Measurements from ENCODE around the gene IQSEC1.
"Not testable (repeated sequence)": the region's sequence is repeated elsewhere in the genome, so short reads cannot be mapped to it uniquely, and the experiment has no call there.

Gene IQSEC1

DNA sequence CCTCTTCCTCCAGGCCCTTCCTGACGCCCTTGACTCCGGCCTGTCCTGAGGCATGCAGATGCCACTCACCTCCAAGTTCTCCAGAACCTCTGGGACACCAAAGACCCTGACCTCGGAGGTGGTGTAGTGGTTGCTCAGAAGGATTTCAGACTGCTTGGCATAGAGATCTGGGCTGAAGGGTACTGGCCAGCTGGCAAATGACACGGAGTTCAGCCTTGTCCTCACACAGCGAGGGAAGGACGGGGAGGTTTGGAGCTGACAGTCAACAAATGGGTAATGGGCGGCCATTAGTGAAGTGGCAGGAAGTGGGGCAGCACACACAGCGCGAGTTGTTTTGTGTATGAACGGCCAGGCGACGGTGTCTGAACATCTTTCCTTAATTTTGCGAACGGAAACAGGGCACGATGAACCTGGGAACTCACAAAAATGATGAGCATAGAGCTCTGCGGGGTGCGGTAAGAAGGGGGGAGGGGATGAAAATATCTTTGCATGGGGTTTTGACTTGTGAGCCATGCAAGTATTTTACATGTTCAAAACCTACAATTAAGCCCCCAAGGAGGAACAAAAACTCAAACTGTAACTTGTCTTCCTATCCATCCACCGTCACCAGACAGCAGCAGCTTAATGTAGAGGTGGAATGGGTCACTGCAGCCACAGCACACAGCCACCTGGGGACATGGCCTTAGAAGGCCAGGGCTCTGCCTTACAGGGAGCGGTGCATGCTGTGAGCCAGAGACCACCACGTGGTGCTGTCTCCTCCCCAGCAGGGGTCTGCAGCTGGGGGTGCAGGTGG, 188.2 kb downstream of the IQSEC1 start:
- peaks cover 42% of the 10 kb centered on the region for H3K27me3 Mint-ChIP-seq (ENCODE audit: low read depth)
- no peak overlapping the region for H3K27ac Mint-ChIP-seq
- H3K4me3 Mint-ChIP-seq = no peak overlapping the region
- no peaks in the 10 kb centered on the region for H3K36me3 Mint-ChIP-seq (ENCODE audit: low read depth)
- no peaks in the 10 kb centered on the region for H3K9me3 Mint-ChIP-seq
- H3K4me1 Mint-ChIP-seq (ENCODE audit: low read depth) = peaks cover 9% of the 10 kb centered on the region

- Mint-ChIP-seq H3K4me1 (ENCODE audit: low read depth) (peaks cover 9% of the 10 kb centered on the region), H3K36me3 (ENCODE audit: low read depth) (no peaks in the 10 kb centered on the region), H3K9me3 (no peaks in the 10 kb centered on the region), H3K4me3 (no peak overlapping the region), H3K27ac (no peak overlapping the region), H3K27me3 (ENCODE audit: low read depth) (peaks cover 37% of the 10 kb centered on the region)
Measured at GRCh38 chr3:12884186-12884680, 189.0 kb downstream of the IQSEC1 start.

- Mint-ChIP-seq H3K27ac (no peak overlapping the region), H3K9me3 (no peaks in the 10 kb centered on the region), H3K4me3 (no peak overlapping the region), H3K4me1 (ENCODE audit: low read depth) (peaks cover 9% of the 10 kb centered on the region), H3K36me3 (ENCODE audit: low read depth) (no peaks in the 10 kb centered on the region), H3K27me3 (ENCODE audit: low read depth) (peaks cover 37% of the 10 kb centered on the region)
Measured at GRCh38 chr3:12882336-12883310, 190.6 kb downstream of the IQSEC1 start.

DNA sequence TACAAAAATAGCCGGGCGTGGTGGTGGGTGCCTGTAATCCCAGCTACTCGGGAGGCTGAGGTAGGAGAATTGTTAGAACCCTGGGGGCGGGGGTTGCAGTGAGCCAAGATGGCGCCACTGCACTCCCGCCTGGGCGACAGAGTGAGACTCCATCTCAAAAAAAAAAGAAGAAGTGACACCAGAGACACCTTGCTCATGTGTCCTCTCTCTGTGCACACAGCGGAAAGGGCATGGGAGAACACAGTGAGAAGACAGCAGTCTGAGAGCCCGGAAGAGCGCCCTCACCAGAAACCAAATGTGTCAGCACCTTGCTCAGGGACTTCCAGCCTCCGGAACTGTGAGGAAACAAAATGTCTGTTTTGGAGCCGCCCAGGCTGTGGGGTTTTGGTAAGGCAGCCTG, 191.4 kb downstream of the IQSEC1 start:
- H3K27me3 Mint-ChIP-seq (ENCODE audit: low read depth) = peaks cover 29% of the 10 kb centered on the region
- H3K36me3 Mint-ChIP-seq (ENCODE audit: low read depth); H3K27ac Mint-ChIP-seq; H3K4me3 Mint-ChIP-seq; H3K4me1 Mint-ChIP-seq (ENCODE audit: low read depth); H3K9me3 Mint-ChIP-seq: not testable (repeated sequence)

GRCh38 chr3:12879191-12879815, 193.9 kb downstream of the IQSEC1 start:
- Mint-ChIP-seq H3K36me3 (ENCODE audit: low read depth) (no peaks in the 10 kb centered on the region), H3K27me3 (ENCODE audit: low read depth) (peaks cover 25% of the 10 kb centered on the region), H3K27ac (no peak overlapping the region), H3K9me3 (no peaks in the 10 kb centered on the region), H3K4me3 (no peak overlapping the region), H3K4me1 (ENCODE audit: low read depth) (no peaks in the 10 kb centered on the region)

DNA sequence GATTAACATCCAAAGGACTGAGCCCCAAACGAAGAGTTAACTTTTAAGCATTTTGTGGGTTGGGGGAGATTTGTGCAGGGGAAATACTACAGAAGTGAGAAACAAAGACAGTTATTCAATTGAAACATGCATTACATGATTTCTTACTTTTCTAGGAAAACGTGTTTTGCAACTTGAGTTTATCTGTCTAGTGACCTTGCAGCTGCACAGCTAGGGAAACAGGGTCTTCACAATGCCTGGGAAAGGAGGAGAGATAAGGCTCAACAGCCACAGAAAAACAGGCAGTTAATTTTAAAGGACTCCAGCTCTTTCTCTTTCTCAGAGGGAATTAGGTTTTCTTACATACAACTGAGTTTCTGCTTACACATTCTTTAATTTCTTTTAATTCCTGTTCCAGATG, 194.5 kb downstream of the IQSEC1 start:
- H3K9me3 Mint-ChIP-seq; H3K4me1 Mint-ChIP-seq (ENCODE audit: low read depth); H3K27ac Mint-ChIP-seq; H3K4me3 Mint-ChIP-seq; H3K36me3 Mint-ChIP-seq (ENCODE audit: low read depth): not testable (repeated sequence)
- H3K27me3 Mint-ChIP-seq (ENCODE audit: low read depth) = peaks cover 25% of the 10 kb centered on the region

- Mint-ChIP-seq H3K36me3 (ENCODE audit: low read depth) (no peaks in the 10 kb centered on the region), H3K4me3 (no peak overlapping the region), H3K27me3 (ENCODE audit: low read depth) (peaks cover 21% of the 10 kb centered on the region), H3K9me3 (no peaks in the 10 kb centered on the region), H3K4me1 (ENCODE audit: low read depth) (no peaks in the 10 kb centered on the region), H3K27ac (no peak overlapping the region)
Measured at GRCh38 chr3:12878141-12878574, 195.1 kb downstream of the IQSEC1 start.

DNA sequence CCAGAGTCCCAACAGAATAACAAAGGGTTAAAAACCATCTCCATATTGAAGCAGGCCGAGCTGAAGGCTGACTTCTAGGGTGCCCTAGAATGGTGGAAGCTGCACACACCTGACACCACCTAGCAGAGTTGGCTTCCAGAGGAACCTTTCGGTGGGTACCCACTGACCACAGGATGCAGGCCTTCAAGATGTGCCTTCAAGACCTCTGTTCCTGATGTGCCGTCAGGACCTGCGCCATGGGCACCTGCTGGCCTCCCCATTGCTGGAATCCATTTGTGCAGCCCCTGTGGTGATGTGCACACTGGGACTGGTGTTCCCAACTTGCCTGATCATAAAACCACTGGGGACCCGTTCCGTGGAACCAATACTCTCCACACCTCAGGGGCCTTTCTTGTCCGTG, 196.2 kb downstream of the IQSEC1 start:
- no peaks in the 10 kb centered on the region for H3K36me3 Mint-ChIP-seq (ENCODE audit: low read depth)
- peaks cover 25% of the 10 kb centered on the region for H3K27me3 Mint-ChIP-seq (ENCODE audit: low read depth)
- H3K4me3 Mint-ChIP-seq = no peak overlapping the region
- H3K4me1 Mint-ChIP-seq (ENCODE audit: low read depth) = no peaks in the 10 kb centered on the region
- no peaks in the 10 kb centered on the region for H3K9me3 Mint-ChIP-seq
- H3K27ac Mint-ChIP-seq = no peak overlapping the region

DNA sequence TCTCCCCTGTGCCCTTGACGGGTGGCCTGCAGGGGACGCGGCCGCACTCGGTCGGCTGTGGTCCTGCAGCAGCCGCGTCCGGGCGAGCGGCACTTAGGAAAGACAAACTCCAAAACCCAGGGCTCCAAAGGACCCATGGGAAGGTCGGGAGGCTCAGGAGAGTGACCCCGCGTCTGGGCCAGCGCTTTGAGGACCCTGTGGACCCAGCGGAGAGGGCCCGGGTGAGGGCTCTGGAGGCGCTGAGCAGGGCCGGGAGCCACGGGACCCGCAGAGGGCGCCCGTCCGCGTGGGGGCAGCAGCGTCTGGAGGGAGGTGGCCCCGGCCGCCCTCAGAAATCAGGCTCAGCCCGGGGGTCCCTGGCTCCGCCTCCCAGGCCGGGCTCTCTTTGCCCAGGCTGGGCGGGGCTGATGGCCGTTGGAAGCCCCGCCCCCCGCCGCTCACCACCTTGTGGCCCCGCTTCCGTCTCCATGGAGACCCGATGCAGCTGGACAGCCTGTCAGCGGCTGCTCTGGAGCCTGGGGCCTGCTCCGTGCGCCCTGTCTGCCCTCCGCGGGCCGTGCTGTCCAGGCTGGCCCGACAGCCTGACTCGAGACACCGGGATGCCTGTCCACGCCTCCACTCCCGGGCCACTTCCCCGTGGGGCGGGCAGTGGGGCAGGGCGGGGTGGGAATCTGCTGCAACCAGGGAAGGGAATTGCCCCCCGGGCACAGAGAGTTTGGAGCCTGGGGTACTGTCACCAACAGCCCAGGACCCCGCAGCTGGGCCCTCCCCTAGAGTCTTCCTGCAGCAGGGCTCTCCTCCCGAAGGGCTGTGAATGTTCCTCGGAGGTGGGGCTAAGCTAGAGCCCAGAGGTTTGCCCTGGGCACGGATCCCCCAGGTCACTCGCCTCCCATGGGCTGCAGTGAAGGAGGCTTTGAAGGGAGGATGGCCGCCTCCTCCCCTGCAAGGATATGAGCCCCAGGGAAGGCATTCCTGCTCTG, 197.1 kb downstream of the IQSEC1 start:
- H3K4me1 Mint-ChIP-seq (ENCODE audit: low read depth) = no peaks in the 10 kb centered on the region
- H3K27me3 Mint-ChIP-seq (ENCODE audit: low read depth) = peaks cover 20% of the 10 kb centered on the region
- H3K4me3 Mint-ChIP-seq = no peak overlapping the region
- H3K9me3 Mint-ChIP-seq = no peaks in the 10 kb centered on the region
- H3K27ac Mint-ChIP-seq = no peak overlapping the region
- no peaks in the 10 kb centered on the region for H3K36me3 Mint-ChIP-seq (ENCODE audit: low read depth)

- Mint-ChIP-seq H3K27me3 (ENCODE audit: low read depth) (peaks cover 39% of the 10 kb centered on the region), H3K36me3 (ENCODE audit: low read depth) (no peaks in the 10 kb centered on the region), H3K4me3 (no peak overlapping the region), H3K4me1 (ENCODE audit: low read depth) (peaks cover 14% of the 10 kb centered on the region), H3K27ac (no peak overlapping the region), H3K9me3 (no peaks in the 10 kb centered on the region)
Measured at GRCh38 chr3:12871404-12871983, 201.7 kb downstream of the IQSEC1 start.

GRCh38 chr3:12870942-12871341, 202.3 kb downstream of the IQSEC1 start:
- H3K4me3 Mint-ChIP-seq = no peak overlapping the region
- peaks cover 39% of the 10 kb centered on the region for H3K27me3 Mint-ChIP-seq (ENCODE audit: low read depth)
- no peaks in the 10 kb centered on the region for H3K36me3 Mint-ChIP-seq (ENCODE audit: low read depth)
- H3K9me3 Mint-ChIP-seq = no peaks in the 10 kb centered on the region
- no peak overlapping the region for H3K27ac Mint-ChIP-seq
- peaks cover 14% of the 10 kb centered on the region for H3K4me1 Mint-ChIP-seq (ENCODE audit: low read depth)

- Mint-ChIP-seq H3K36me3 (ENCODE audit: low read depth) (no peaks in the 10 kb centered on the region), H3K27me3 (ENCODE audit: low read depth) (peaks cover 37% of the 10 kb centered on the region), H3K27ac (no peak overlapping the region), H3K4me1 (ENCODE audit: low read depth) (peaks cover 14% of the 10 kb centered on the region), H3K9me3 (peaks cover 6% of the 10 kb centered on the region), H3K4me3 (no peak overlapping the region)
Measured at GRCh38 chr3:12869035-12869621, 204.1 kb downstream of the IQSEC1 start.
